ENCODE data around the gene TIMP1. TPM values are rescaled to one million over a fixed set of nuclear protein-coding genes. Genes with fewer than 3 reads are reported as not detected.

The TIMP1 gene
- polyA plus RNA-seq, 1 donor from 2014 or later: 2.0 TPM

DNA sequence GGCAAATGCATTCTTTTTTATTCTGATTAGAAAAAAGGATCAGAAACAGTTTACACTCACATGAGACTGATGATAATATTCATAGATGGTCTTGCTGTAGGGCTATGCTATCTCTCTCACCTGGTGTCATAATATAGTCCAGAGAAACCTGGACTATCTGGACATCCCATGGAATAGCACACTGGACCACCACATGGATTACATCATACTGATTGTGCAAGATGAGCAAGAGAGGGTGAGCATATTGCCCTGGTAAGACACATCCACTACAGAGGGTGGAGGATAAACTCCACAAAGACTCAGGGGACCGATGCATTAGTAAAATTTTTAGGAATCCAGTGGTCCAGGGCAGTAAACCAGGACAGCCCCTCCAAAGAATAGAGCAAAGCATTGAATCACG lies 29.3 kb downstream of the TIMP1 start:
- Histone ChIP-seq H2AFZ (ENCODE audit: low read depth, low read length) (no peak overlapping the region), H3K9ac (ENCODE audit: low read length) (no peak overlapping the region), H3K27ac (ENCODE audit: low read length) (no peak overlapping the region), H3K9me2 (ENCODE audit: insufficient read depth, low read length) (no peaks in the 10 kb centered on the region), H3K36me3 (ENCODE audit: insufficient read depth, low read length) (no peaks in the 10 kb centered on the region), H3K27me3 (ENCODE audit: insufficient read depth, low read depth, low read length) (no peaks in the 10 kb centered on the region), H3K4me2 (ENCODE audit: low read length) (no peak overlapping the region), H3K9me3 (ENCODE audit: low read length) (no peaks in the 10 kb centered on the region), H3K79me2 (replicated peaks; ENCODE audit: insufficient read depth, low read length) (no peaks in the 10 kb centered on the region), H3K4me3 (ENCODE audit: low read length) (no peak overlapping the region), H3F3A (ENCODE audit: insufficient read depth, low read length, poor library complexity, severe bottlenecking) (no peaks in the 10 kb centered on the region), H4K20me1 (ENCODE audit: insufficient read depth) (no peaks in the 10 kb centered on the region)
- TF ChIP-seq SMC3 (conservative IDR thresholded peaks at IDR 0.05; ENCODE audit: poor library complexity) (no peak), EZH2 (IDR thresholded peaks at IDR 0.05; ENCODE audit: borderline replicate concordance, insufficient read depth, low read length, poor library complexity, severe bottlenecking) (no peak), POLR2AphosphoS5 (IDR thresholded peaks at IDR 0.05) (no peak), TAF1 (IDR thresholded peaks at IDR 0.05; ENCODE audit: low read depth) (no peak), MXI1 (conservative IDR thresholded peaks at IDR 0.05; ENCODE audit: poor library complexity, severe bottlenecking) (no peak), RAD21 (conservative IDR thresholded peaks at IDR 0.05) (no peak), EP300 (conservative IDR thresholded peaks at IDR 0.05; ENCODE audit: poor library complexity, severe bottlenecking) (no peak), REST (IDR thresholded peaks at IDR 0.05; ENCODE audit: borderline replicate concordance) (no peak), CTCF (IDR thresholded peaks at IDR 0.05; ENCODE audit: poor library complexity, severe bottlenecking) (no peak)

DNA sequence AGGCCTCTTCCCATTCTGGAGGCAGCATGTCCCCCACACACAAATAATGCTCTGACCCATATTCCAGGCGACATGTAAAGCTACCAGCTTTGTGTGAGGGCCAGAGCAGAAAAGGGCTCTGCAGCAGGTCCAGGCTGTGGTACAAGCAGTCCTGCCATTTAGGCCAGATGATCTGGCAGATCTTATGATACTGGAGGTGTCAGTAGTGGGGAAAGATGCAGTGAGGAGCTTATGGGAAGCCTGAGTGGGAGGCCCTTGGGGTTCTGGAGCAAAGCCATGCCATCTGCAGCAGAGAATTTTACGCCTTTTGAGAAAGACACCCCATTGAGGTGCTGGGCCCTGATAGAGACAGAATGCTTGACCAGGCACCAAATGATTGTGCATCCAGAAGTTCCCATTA lies 29.7 kb downstream of the TIMP1 start:
- Histone ChIP-seq H3K4me2 (ENCODE audit: low read length) (no peak overlapping the region), H3K9me3 (ENCODE audit: low read length) (no peaks in the 10 kb centered on the region), H3K4me3 (ENCODE audit: low read length) (no peak overlapping the region), H3K79me2 (replicated peaks; ENCODE audit: insufficient read depth, low read length) (no peaks in the 10 kb centered on the region), H3F3A (ENCODE audit: insufficient read depth, low read length, poor library complexity, severe bottlenecking) (no peaks in the 10 kb centered on the region), H4K20me1 (ENCODE audit: insufficient read depth) (no peaks in the 10 kb centered on the region), H3K9me2 (ENCODE audit: insufficient read depth, low read length) (no peaks in the 10 kb centered on the region), H3K9ac (ENCODE audit: low read length) (no peak overlapping the region), H3K27ac (ENCODE audit: low read length) (no peak overlapping the region), H2AFZ (ENCODE audit: low read depth, low read length) (no peak overlapping the region), H3K27me3 (ENCODE audit: insufficient read depth, low read depth, low read length) (no peaks in the 10 kb centered on the region), H3K36me3 (ENCODE audit: insufficient read depth, low read length) (no peaks in the 10 kb centered on the region)
- no peak for TF ChIP-seq RAD21 (conservative IDR thresholded peaks at IDR 0.05)
- no peak for TF ChIP-seq MXI1 (conservative IDR thresholded peaks at IDR 0.05; ENCODE audit: poor library complexity, severe bottlenecking)
- no peak for TF ChIP-seq EZH2 (IDR thresholded peaks at IDR 0.05; ENCODE audit: borderline replicate concordance, insufficient read depth, low read length, poor library complexity, severe bottlenecking)
- no peak for TF ChIP-seq POLR2AphosphoS5 (IDR thresholded peaks at IDR 0.05)
